CD14-positive monocyte (primary cell): ENCODE results near the gene CENPK. TPM values are rescaled to one million over a fixed set of nuclear protein-coding genes. Genes with fewer than 3 reads are reported as not detected.

Source experiments
- DNase-seq, 3 donors: peaks; one replicate each; pipeline ENCODE4 v3.0.0-alpha.2; 2011 to 2022
- H2AFZ ChIP-seq: 2 replicates; pipeline ENCODE4 v1.6.0; 2012; ENCODE audit warnings: mild to moderate bottlenecking, low read depth, low read length, inconsistent platforms; ENCODE audit not compliant: insufficient read depth, poor library complexity, severe bottlenecking
- H3K27ac ChIP-seq, 2 donors: 1 replicate in 1 of 2; 2 replicates in 1 of 2; pipeline ENCODE4 v1.5.1; 2012 to 2013; ENCODE audit warnings: low read length in 2 of 2, control low read depth in 1 of 2, inconsistent platforms in 1 of 2, low read depth in 1 of 2, mild to moderate bottlenecking in 1 of 2
- H3K27me3 ChIP-seq, 2 donors: one replicate each; pipeline versions ENCODE4 v1.6.0 to v1.6.1; 2011 to 2013; ENCODE audit warnings: low read length in 2 of 2; ENCODE audit not compliant: control insufficient read depth in 2 of 2, insufficient read depth in 2 of 2
- H3K36me3 ChIP-seq, 2 donors: replicated peaks in 1 of 2; 1 replicate in 1 of 2; 2 replicates in 1 of 2; pipeline versions ENCODE4 v1.5.1 to v1.6.1; 2012 to 2013; ENCODE audit warnings: low read length in 2 of 2, control low read depth in 1 of 2, inconsistent platforms in 1 of 2, mild to moderate bottlenecking in 1 of 2; ENCODE audit not compliant: insufficient read depth in 2 of 2, control insufficient read depth in 1 of 2
- H3K4me1 ChIP-seq, 2 donors: 1 replicate in 1 of 2; 2 replicates in 1 of 2; pipeline versions ENCODE4 v1.5.1 to v1.6.1; 2012 to 2013; ENCODE audit warnings: low read length in 2 of 2, control low read depth in 1 of 2, inconsistent platforms in 1 of 2, mild to moderate bottlenecking in 1 of 2, moderate library complexity in 1 of 2; ENCODE audit not compliant: insufficient read depth in 2 of 2, control insufficient read depth in 1 of 2
- H3K4me2 ChIP-seq: replicated peaks from 2 replicates; pipeline ENCODE3; 2012; ENCODE audit warnings: low read length, moderate library complexity, mild to moderate bottlenecking; ENCODE audit not compliant: poor library complexity, severe bottlenecking; ENCODE audit errors: extremely low read depth
- H3K4me3 ChIP-seq, 3 experiments: fragments of 200-600 bp in 1 of 3; sonication (generic) in 1 of 3; replicated peaks in 1 of 3; 1 replicate in 2 of 3; 2 replicates in 1 of 3; pipeline ENCODE4 v1.5.1; 2011 to 2013; ENCODE audit warnings: low read length in 3 of 3, mild to moderate bottlenecking in 3 of 3, control low read depth in 2 of 3, low read depth in 2 of 3, inconsistent platforms in 1 of 3, moderate library complexity in 1 of 3
- H3K79me2 ChIP-seq: 2 replicates; pipeline ENCODE4 v1.6.0; 2012; ENCODE audit warnings: mild to moderate bottlenecking, control low read depth, inconsistent platforms, low read length, moderate library complexity; ENCODE audit not compliant: insufficient read depth
- H3K9ac ChIP-seq: 2 replicates; pipeline ENCODE4 v1.6.0; 2017; ENCODE audit warnings: low read length, mild to moderate bottlenecking; ENCODE audit not compliant: insufficient read depth, poor library complexity, severe bottlenecking
- H3K9me3 ChIP-seq, 2 donors: replicated peaks in 1 of 2; 1 replicate in 1 of 2; 2 replicates in 1 of 2; pipeline versions ENCODE4 v1.5.1 to v1.6.1; 2012 to 2013; ENCODE audit warnings: low read length in 2 of 2, control low read depth in 1 of 2; ENCODE audit not compliant: control insufficient read depth in 1 of 2, insufficient read depth in 1 of 2
- H4K20me1 ChIP-seq: 2 replicates; pipeline ENCODE4 v1.6.0; 2012; ENCODE audit warnings: mild to moderate bottlenecking, low read length, control low read depth, moderate library complexity; ENCODE audit not compliant: insufficient read depth
- H3K27ac Mint-ChIP-seq, 7 donors: one replicate each; pipeline ENCODE4 v1.8.0; 2020; ENCODE audit warnings: mild to moderate bottlenecking in 7 of 7, mixed read lengths in 7 of 7, moderate library complexity in 6 of 7, inconsistent platforms in 2 of 7
- H3K27me3 Mint-ChIP-seq, 3 donors: one replicate each; pipeline ENCODE4 v1.8.0; 2021 to 2022; ENCODE audit warnings: low read depth in 3 of 3, mild to moderate bottlenecking in 3 of 3, mixed read lengths in 3 of 3, moderate library complexity in 3 of 3, inconsistent platforms in 1 of 3
- H3K36me3 Mint-ChIP-seq, 2 donors: one replicate each; pipeline ENCODE4 v1.8.0; 2020; ENCODE audit warnings: mixed read lengths in 2 of 2, inconsistent platforms in 1 of 2, mild to moderate bottlenecking in 1 of 2
- H3K4me1 Mint-ChIP-seq: one replicate; pipeline ENCODE4 v1.8.0; 2020; ENCODE audit warnings: mild to moderate bottlenecking, mixed read lengths
- H3K4me3 Mint-ChIP-seq, 2 donors: one replicate each; pipeline ENCODE4 v1.8.0; 2020; ENCODE audit warnings: mild to moderate bottlenecking in 2 of 2, mixed read lengths in 2 of 2, moderate library complexity in 1 of 2
- H3K9me3 Mint-ChIP-seq, 7 donors: one replicate each; pipeline ENCODE4 v1.8.0; 2020 to 2022; ENCODE audit warnings: mixed read lengths in 7 of 7, mild to moderate bottlenecking in 6 of 7, moderate library complexity in 6 of 7, inconsistent platforms in 2 of 7
- WGBS: methylation state at CpG from one replicate; pipeline ENCODE4 v1.1.5; 2013; ENCODE audit warnings: missing lambda C conversion rate; ENCODE audit not compliant: insufficient coverage; 5-methylcytosine and 5-hydroxymethylcytosine counted together
- intact Hi-C, 2 donors: fragments of 100-400 bp; cut with micrococcal nuclease; formaldehyde crosslinking; loops; one replicate each; pipeline versions ENCODE4 v1.15.0 to v1.15.1; 2023
- polyA plus RNA-seq, 3 donors: library from polyadenylated mRNA; depleted of rRNA in 1 of 3; unstranded in 2 of 3; stranded (reverse) in 1 of 3; fragments of 300-500 nt in 2 of 3; fragments of >200 nt in 1 of 3; fragmentation: Illumina TruSeq in 2 of 3; gene quantifications; 1 replicate in 2 of 3; 2 replicates in 1 of 3; pipeline ENCODE4 v1.2.3, GENCODE V29; 2012 to 2021
- TF ChIP-seq, protein P1 (sequence below): fragments of 200-600 bp; IDR thresholded peaks from one replicate; pipeline ENCODE4 v1.8.0; 2022; ENCODE audit warnings: antibody characterized with exemption, mild to moderate bottlenecking

Gene CENPK
- polyA plus RNA-seq, 3 donors: 0.27 to 1.8 (median 0.83) TPM

DNA sequence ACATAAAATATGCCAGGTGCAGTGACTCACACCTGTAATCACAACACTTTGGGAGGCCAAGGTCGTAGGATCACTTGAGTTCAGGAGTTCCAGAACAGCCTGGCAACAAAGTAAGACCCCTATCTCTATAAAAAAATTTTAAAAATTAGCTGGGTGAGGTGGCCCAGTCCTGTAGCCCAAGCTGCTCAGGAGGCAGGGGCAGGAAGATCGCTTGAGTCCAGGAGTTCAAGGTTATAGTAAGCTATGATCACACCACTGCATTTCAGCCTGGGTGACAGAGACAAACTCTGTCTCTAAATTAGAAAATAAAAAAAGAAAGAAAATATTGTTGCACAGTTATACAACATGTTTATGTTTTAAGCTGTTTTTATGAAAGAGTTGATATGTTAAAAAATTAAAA is 6.8 kb downstream of the CENPK start:
- H3K27me3 ChIP-seq: no peaks in the 10 kb centered on the region
- no peaks in the 10 kb centered on the region for H3K9me3 ChIP-seq
- H3K4me1 ChIP-seq: no peaks in the 10 kb centered on the region
- H3K4me1 Mint-ChIP-seq: peaks cover 5% of the 10 kb centered on the region
- WGBS: no CpG with 5 or more reads among the region's 2 CpGs
- peaks cover 6 to 32% of the 10 kb centered on the region in 2 donors for H3K36me3 ChIP-seq
- TF ChIP-seq, protein P1, sequence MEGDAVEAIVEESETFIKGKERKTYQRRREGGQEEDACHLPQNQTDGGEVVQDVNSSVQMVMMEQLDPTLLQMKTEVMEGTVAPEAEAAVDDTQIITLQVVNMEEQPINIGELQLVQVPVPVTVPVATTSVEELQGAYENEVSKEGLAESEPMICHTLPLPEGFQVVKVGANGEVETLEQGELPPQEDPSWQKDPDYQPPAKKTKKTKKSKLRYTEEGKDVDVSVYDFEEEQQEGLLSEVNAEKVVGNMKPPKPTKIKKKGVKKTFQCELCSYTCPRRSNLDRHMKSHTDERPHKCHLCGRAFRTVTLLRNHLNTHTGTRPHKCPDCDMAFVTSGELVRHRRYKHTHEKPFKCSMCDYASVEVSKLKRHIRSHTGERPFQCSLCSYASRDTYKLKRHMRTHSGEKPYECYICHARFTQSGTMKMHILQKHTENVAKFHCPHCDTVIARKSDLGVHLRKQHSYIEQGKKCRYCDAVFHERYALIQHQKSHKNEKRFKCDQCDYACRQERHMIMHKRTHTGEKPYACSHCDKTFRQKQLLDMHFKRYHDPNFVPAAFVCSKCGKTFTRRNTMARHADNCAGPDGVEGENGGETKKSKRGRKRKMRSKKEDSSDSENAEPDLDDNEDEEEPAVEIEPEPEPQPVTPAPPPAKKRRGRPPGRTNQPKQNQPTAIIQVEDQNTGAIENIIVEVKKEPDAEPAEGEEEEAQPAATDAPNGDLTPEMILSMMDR: no peak
- H3K27ac ChIP-seq: no peak overlapping the region
- H3K9me3 Mint-ChIP-seq: no peaks in the 10 kb centered on the region
- intact Hi-C loops: no loop called here
- H3K4me3 Mint-ChIP-seq: no peak overlapping the region
- H3K27ac Mint-ChIP-seq: peak overlapping the region in 2 of 7 donors; percentile 14 to 58
- H4K20me1 ChIP-seq: no peaks in the 10 kb centered on the region
- H3K27me3 Mint-ChIP-seq: no peaks in the 10 kb centered on the region
- no peak overlapping the region for H3K4me3 ChIP-seq
- H3K9ac ChIP-seq: no peak overlapping the region
- H3K79me2 ChIP-seq: peaks cover 20% of the 10 kb centered on the region
- H3K36me3 Mint-ChIP-seq: peaks cover 23 to 38% of the 10 kb centered on the region in 2 donors
- DNase-seq: no peak
- H2AFZ ChIP-seq: no peak overlapping the region
- no peak overlapping the region for H3K4me2 ChIP-seq

- Histone ChIP-seq H3K9ac (no peak overlapping the region), H3K4me1 (no peaks in the 10 kb centered on the region), H3K4me2 (no peak overlapping the region), H3K9me3 (no peaks in the 10 kb centered on the region), H3K4me3 (no peak overlapping the region), H4K20me1 (no peaks in the 10 kb centered on the region), H3K27ac (no peak overlapping the region), H3K27me3 (no peaks in the 10 kb centered on the region), H3K36me3 (peaks cover 6 to 40% of the 10 kb centered on the region in 2 donors), H2AFZ (no peak overlapping the region), H3K79me2 (peaks cover 11% of the 10 kb centered on the region)
- TF ChIP-seq, protein P1: no peak
- Mint-ChIP-seq H3K4me3 (no peak overlapping the region), H3K27ac (peak overlapping the region in 1 of 7 donors; percentile 56), H3K27me3 (no peaks in the 10 kb centered on the region), H3K36me3 (peaks cover 29 to 45% of the 10 kb centered on the region in 2 donors), H3K4me1 (peaks cover 5% of the 10 kb centered on the region), H3K9me3 (no peaks in the 10 kb centered on the region)
- intact Hi-C loops: no loop called here
- DNase-seq: no peak
These were observed 7.7 kb downstream of the CENPK start for GRCh38 chr5:65555287-65555686.
